ENCODE results near the gene DEF6. TPM values are rescaled to one million over a fixed set of nuclear protein-coding genes. Genes with fewer than 3 reads are reported as not detected.

DEF6 gene
- total RNA-seq, 1 donor from 2014 or later, result 11.6 TPM

DNA sequence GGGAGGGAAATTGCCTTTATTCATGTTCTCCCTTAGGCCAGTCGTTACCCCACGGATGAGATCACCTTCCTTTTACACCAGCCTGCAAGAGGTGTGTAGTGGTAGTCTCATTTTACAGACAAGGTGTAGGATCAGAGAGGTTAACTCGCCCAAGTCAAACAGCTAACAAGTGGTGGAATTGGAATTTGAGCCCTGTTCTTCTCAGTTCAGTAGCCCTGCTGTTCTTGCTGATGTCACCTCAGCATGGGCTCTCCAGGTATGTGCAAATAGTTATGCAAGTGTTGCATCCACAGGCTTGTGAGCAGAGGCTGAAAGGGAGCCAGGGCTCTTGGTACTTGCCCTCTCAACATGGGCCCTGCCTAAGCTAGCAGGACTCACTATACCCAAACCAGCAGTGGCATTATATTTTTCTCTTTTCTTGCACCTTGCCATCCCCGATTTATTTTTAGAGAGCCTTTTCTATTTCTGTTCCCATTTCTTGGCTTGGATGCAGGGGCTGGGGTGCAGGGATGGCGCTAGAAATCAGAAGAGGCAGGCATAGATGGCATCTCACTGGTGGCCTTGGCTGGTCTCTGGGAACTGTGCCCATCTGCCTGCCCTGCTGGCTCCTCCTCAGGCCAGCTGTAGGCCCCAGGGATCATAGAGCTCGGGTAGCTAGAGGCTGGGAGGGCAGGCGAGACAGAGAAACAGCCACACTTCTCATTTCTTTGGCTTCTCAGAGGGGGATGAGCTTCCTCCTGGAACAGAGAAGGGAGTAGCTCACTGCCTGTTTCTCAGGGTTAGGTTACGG, 62.9 kb downstream of the DEF6 start:
- DNase-seq (ENCODE audit: low spot score), result no peak
- ATAC-seq, result peak; percentile 48
- intact Hi-C loops (cut with DNase I), result no loop called here

GRCh38 chr6:35362200-35362599, 64.6 kb downstream of the DEF6 start:
- intact Hi-C loops (cut with DNase I), result no loop called here
- no peak for DNase-seq (ENCODE audit: low spot score)
- no peak for ATAC-seq

DNA sequence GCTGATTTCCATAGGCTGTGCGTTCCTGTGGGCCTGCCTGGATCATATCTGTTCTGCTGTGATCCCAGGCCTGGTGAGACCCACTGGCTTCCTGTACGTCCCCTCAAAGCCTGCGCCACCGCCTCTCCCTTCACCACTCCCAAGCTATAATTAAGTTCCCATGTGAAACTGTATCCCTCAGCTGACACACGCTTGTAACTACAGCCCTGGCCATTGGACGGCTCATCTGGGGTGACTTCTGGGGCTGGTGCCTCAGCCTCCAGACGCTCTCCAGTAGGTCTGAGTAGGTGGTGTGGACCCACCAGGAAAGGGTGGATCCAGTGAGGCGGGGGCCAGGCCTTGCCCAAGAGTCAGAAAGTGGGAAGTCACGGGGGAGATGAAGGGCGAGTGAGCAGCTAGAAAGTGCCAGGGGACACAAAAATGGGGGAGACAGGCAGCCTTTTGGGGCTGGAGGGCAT, 65.7 kb downstream of the DEF6 start:
- peak; percentile 10 for ATAC-seq
- intact Hi-C loops (cut with DNase I), result no loop called here
- DNase-seq (ENCODE audit: low spot score), result no peak

GRCh38 chr6:35365594-35366203, 68.1 kb downstream of the DEF6 start:
- ATAC-seq (no peak), DNase-seq (ENCODE audit: low spot score) (no peak)
- intact Hi-C loops (cut with DNase I), result no loop called here

- intact Hi-C loops (cut with DNase I), result no loop called here
- DNase-seq (ENCODE audit: low spot score), result no peak
- no peak for ATAC-seq
These were observed 68.6 kb downstream of the DEF6 start for GRCh38 chr6:35366204-35366596.

- intact Hi-C loops (cut with DNase I), result no loop called here
- DNase-seq (ENCODE audit: low spot score), result no peak
- ATAC-seq, result no peak
These were observed 70.0 kb downstream of the DEF6 start for GRCh38 chr6:35367646-35368037.

DNA sequence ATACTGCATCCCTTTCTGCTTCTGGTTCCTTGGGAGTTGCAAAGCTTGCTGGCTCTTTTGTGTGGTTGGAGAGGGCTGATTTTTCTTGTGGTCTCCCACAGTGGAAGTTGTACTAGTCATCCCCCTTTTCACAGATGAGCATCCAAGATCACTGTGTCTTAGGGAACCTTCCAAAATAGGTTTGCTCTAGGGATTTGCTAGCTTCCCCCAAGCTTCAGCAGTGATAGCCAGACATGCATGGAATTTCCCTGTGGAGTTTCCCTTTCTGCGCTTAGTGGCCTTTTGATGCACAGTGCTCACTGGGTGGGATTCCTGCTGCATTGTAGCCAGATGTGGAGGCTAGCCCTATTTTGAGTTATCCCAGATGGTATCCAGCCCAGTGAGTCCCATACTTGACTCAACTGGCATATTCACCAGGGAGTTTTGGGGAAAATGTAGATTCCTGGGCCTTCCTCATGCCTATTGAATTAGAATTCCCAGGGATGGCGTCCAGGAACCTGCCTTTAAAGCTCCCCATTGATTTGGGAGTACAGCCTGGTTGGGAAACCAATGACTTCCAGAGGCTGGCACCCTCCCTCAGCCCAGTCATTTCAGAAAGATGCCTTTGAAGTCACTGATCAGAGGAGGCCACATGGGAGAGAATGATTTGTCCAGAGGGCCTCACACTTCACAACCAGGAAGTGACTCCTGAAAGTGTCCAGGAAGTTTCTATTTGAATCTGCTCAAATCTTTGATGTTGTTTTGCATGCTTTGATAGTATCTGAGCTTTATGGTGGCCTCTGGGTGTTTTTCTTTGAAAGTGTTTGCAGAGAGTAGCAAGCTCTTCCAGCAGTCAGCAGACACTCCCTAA, 70.6 kb downstream of the DEF6 start:
- DNase-seq (ENCODE audit: low spot score) (no peak), ATAC-seq (no peak)
- intact Hi-C loops (cut with DNase I), result no loop called here

DNA sequence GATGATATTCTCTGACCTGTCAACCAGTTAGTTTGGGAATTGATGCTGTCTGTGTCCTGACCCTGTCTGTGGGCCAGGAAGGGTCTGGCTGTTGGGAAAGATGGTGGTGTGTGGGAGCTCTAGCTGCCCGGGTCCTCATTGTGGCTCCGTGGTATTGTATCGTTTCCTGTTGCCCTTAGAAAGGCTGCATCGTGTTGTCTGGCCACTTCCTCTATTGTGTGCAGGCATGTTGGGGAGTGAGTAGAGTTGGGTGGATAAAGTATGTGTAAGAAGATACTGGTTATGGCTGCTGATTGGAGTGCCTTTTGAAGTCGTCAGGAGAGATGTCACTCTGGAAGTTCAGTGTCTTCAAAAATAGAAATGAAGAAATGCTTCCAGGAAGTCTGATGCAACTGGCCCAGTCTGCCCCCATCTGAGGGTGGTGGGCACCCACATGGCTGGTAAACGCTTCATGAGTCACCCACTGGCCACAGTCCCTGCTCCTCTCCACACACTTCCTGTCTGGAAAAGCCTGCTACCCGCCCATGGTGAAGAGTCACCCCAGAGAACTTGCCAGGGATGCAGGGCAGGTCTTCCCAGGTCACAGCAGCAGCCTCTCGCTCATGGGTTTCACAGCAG, 72.6 kb downstream of the DEF6 start:
- ATAC-seq (peak; percentile 89), DNase-seq (ENCODE audit: low spot score) (peak; percentile 74)
- intact Hi-C loops (cut with DNase I), result no loop called here

DNA sequence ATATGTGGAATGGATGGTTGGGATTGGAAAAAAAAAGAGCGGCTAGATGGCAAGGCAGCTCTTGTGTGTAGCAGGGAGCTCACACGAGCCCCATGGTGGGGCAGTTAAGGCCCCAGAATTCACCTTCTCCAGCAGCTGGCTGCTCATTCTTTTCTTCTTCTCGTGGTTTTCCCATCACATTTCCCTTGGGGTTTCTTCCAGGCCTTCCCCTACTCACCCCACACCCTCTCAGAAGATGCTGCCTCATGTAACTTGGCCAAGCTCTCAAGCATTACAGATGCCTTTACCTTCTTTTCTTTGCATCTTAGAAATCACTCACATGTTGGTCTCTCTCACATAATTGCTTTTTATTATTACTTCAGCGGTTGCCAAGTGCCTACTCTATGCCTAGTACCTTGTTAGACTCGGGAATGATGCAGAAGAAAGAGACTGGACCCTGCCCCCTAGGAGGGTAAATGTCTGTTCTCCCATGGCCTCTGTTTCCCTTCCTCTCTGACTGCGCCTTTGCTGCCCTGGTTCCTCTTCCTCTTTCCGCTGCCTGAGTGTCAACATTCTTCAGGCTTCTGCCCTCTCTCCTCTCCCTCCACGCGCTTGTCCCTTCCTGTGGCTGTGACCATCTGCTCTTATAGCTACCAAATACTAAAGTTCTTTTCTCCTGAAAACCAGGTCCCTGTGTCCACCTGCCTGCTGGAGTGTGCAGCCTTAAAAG, 73.3 kb downstream of the DEF6 start:
- intact Hi-C loops (cut with DNase I), result no loop called here
- ATAC-seq (peak; percentile 75), DNase-seq (ENCODE audit: low spot score) (no peak)

Other genes starting within 250 kb of the DEF6 start
- gene TCP11, start 156.5 kb upstream of the DEF6 start, total RNA-seq, result not detected
- gene SCUBE3, start 83.9 kb upstream of the DEF6 start, total RNA-seq, result 2.9 TPM
- 45.8 TPM for gene ZNF76, start 38.1 kb upstream of the DEF6 start, total RNA-seq
- 26.7 TPM for gene PPARD, start 44.7 kb downstream of the DEF6 start, total RNA-seq
- 6.4 TPM for gene FANCE, start 154.5 kb downstream of the DEF6 start, total RNA-seq
- gene RPL10A, start 170.6 kb downstream of the DEF6 start, total RNA-seq, result 813 TPM
- 20.5 TPM for gene TEAD3, start 199.3 kb downstream of the DEF6 start, total RNA-seq
- not detected for gene TULP1, start 215.1 kb downstream of the DEF6 start, total RNA-seq